ENCODE measurements around the gene U2AF1L4. TPM values are rescaled to one million over a fixed set of nuclear protein-coding genes. Genes with fewer than 3 reads are reported as not detected.
A peak's percentile ranks its signal among the peaks of the same experiment; 100 is the strongest.

U2AF1L4 gene
- total RNA-seq, 1 donor from 2014 or later = 19.5 TPM

DNA sequence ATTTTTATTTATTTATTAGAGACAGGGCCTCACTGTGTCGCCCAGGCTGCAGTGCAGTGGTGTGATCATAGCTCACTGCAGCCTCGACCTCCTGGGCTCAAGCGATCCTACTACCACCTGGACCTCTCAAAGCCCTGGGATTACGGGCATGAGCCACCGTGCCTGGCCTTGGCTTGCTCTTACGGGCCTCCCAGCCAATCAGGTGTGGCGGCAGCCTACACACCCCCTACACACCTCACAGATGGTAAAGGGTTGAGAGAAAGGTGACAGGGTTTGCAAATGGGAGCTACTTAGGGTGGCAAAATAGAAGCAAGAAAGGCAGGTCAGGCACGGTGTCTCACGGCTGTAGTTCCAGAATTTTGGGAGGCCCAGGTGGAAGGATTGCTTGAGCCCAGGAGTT, 41.9 kb downstream of the U2AF1L4 start:
- DNase-seq (ENCODE audit: missing footprints) (no peak), ATAC-seq (no peak)
- intact Hi-C loops (cut with DNase I) = no loop called here

DNA sequence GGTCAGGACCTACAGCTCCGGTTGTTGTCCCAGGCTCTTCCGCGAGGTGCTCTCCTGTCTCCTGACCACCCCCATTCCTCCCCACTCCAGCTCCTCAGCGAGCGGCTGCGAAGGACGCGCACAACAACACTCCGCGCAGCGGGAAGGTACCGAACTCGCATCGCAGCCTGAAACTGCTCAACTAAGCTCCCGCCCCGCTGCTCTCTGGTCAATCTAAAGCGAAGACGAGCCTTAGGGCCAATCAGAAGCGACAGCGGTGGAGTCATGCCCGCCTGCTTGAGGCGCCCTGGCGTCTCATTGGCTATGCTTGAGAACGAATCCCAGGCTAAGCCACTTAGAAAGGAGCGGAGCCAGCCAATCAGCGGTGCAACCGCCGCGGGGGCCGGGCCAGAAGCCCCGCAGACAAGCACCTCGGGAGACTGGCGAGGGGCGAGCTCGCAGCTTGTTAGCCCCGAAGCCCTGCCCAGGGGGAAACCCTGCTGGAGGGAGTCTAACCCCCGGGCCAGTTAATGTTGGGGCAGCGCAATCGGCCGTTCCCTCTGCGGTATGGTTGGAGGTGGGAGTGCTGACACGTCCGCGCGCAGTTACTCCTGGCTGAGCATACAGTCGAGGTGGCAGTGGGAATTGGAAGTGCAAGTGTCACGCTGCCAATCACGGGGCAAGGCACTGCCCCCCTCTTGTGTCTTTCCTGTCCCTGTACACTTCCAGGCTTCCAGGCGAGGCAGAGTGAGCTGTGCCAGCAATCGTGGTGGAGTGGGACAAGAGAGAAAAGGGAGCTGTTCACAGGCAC, 42.8 kb downstream of the U2AF1L4 start:
- peak; percentile 99 for ATAC-seq
- DNase-seq (ENCODE audit: missing footprints) = peak; percentile 97
- intact Hi-C loops (cut with DNase I) = loop anchor here (1.0 kb wide), 1 partner anchor 14 kb away; no protein-coding TSS in a partner anchor

DNA sequence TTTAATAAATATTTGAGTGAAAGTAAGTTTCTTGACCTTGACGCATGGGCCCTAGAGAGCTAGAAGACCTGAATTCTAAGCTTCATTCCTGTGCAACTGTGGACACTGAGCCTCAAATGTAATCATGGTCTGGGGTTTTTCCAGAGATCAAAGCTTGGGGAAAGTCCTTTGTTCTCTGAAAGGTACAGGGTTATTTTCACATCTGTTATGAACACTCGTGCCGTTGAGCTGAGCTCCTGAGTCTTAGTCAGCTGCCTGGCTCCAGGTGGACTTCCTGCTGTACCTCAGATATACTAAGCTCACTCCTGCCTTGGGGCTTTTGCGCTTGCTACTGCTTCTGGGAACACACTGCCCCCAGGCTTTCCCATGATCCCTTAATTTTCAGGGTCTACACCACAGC, 48.4 kb downstream of the U2AF1L4 start:
- ATAC-seq (no peak), DNase-seq (ENCODE audit: missing footprints) (no peak)
- intact Hi-C loops (cut with DNase I) = no loop called here

GRCh38 chr19:35695895-35696422, 49.3 kb downstream of the U2AF1L4 start:
- ATAC-seq (no peak), DNase-seq (ENCODE audit: missing footprints) (no peak)
- intact Hi-C loops (cut with DNase I) = loop anchor here (2.0 kb wide), 1 partner anchor 235 kb away; no protein-coding TSS in a partner anchor

DNA sequence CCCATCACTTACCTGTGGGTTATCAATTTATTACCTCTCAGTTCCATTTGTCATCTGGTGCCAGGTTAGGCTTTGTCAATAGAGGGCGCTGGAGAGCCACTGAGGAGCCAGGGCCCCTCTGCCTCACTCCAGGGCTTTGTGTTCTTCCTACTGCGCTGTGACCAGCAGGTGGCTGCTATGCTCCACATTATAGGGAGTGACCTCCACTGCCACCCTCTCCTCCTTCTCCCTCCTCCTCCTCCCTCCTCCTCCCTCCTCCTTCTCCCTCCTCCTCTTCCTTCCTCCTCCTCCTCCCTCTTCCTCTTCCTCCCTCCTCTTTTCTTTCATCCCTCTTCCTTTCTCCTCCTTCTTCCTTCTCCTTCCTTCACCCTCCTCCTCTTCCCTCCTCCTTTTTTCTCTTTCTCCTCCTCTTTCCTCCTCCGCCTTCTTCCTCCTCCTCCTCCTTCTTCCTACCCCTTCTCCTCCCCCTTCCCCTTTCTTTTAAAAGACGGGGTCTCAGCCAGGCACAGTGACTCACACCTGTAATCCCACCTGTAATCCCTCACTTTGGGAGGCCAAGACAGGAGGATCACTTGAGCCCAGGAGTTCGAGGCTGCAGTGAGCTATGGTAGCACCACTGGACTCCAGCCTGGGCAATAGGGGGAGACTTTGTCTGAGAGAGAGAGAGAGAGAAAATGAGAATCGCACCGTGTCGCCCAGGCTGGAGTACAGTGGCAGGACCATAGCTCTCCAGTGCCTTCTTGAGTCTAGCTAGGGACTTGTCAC, 51.2 kb downstream of the U2AF1L4 start:
- DNase-seq (ENCODE audit: missing footprints) = peak; percentile 89
- intact Hi-C loops (cut with DNase I) = loop anchor here (1.0 to 5.0 kb wide), 3 partner anchors 23 to 237 kb away; no protein-coding TSS in a partner anchor
- peak; percentile 99 for ATAC-seq

DNA sequence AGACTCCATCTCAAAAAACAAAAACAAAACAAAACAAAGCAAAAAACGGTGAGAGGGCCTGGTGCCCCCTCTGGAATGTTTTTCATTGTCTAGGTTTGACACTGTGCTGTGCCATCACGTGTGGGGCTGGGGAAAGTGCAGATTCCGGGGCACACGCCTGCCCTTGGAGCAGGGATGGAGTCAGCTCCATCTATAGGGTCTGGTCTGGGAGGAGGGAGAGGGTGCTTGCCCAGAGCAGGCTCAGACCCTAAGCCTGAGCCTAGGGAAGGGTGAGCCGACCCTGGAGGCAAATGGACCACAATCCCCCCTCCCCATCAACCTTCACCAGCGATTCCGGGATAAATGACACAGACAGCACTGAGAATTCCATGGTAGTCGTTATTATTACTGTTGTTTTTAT, 51.8 kb downstream of the U2AF1L4 start:
- DNase-seq (ENCODE audit: missing footprints) = no peak
- intact Hi-C loops (cut with DNase I) = loop anchor here (1.0 to 5.0 kb wide), 2 partner anchors 24 to 129 kb away; no protein-coding TSS in a partner anchor
- ATAC-seq = peak; percentile 40

Other genes starting within 250 kb of the U2AF1L4 start
- 3.4 TPM for gene DMKN, start 231.8 kb downstream of the U2AF1L4 start, total RNA-seq
- gene SBSN, start 217.1 kb downstream of the U2AF1L4 start, total RNA-seq = not detected
- gene GAPDHS, start 212.0 kb downstream of the U2AF1L4 start, total RNA-seq = not detected
- 84.6 TPM for gene TMEM147, start 199.8 kb downstream of the U2AF1L4 start, total RNA-seq
- not detected for gene ATP4A, start 181.8 kb downstream of the U2AF1L4 start, total RNA-seq
- not detected for gene PMIS2, start 159.2 kb downstream of the U2AF1L4 start, total RNA-seq
- gene HAUS5, start 132.7 kb downstream of the U2AF1L4 start, total RNA-seq = 5.2 TPM
- gene RBM42, start 116.4 kb downstream of the U2AF1L4 start, total RNA-seq = 51.5 TPM
- gene ETV2, start 103.7 kb downstream of the U2AF1L4 start, total RNA-seq = 0.68 TPM
- gene COX6B1, start 97.1 kb downstream of the U2AF1L4 start, total RNA-seq = 1,537 TPM
- not detected for gene UPK1A, start 78.9 kb downstream of the U2AF1L4 start, total RNA-seq
- gene ZBTB32, start 40.9 kb downstream of the U2AF1L4 start, total RNA-seq = not detected
- gene KMT2B, start 27.4 kb downstream of the U2AF1L4 start, total RNA-seq = 12.7 TPM
- 5.1 TPM for gene IGFLR1, start 3.0 kb downstream of the U2AF1L4 start, total RNA-seq
- 44.7 TPM for gene PSENEN, start 233 bp upstream of the U2AF1L4 start, total RNA-seq
- gene LIN37, start 3.2 kb upstream of the U2AF1L4 start, total RNA-seq = 8.2 TPM
- 662 TPM for gene HSPB6, start 11.6 kb upstream of the U2AF1L4 start, total RNA-seq
- gene PROSER3, start 12.8 kb upstream of the U2AF1L4 start, total RNA-seq = 5.1 TPM
- 4.2 TPM for gene ARHGAP33, start 30.1 kb upstream of the U2AF1L4 start, total RNA-seq
- gene PRODH2, start 67.4 kb upstream of the U2AF1L4 start, total RNA-seq = not detected
- not detected for gene NPHS1, start 107.1 kb upstream of the U2AF1L4 start, total RNA-seq
- gene KIRREL2, start 111.5 kb upstream of the U2AF1L4 start, total RNA-seq = not detected
- gene APLP1, start 123.2 kb upstream of the U2AF1L4 start, total RNA-seq = 20.5 TPM
- gene NFKBID, start 155.1 kb upstream of the U2AF1L4 start, total RNA-seq = 2.1 TPM
- gene HCST, start 157.1 kb upstream of the U2AF1L4 start, total RNA-seq = 6.3 TPM
- gene TYROBP, start 162.9 kb upstream of the U2AF1L4 start, total RNA-seq = 34.5 TPM
- 8.4 TPM for gene LRFN3, start 191.0 kb upstream of the U2AF1L4 start, total RNA-seq
- 9.7 TPM for gene SDHAF1, start 249.8 kb upstream of the U2AF1L4 start, total RNA-seq

Measured in Right ventricle myocardium inferior (tissue), 1 donor.